Measurements from ENCODE around the gene FKBP5.

Gene FKBP5

DNA sequence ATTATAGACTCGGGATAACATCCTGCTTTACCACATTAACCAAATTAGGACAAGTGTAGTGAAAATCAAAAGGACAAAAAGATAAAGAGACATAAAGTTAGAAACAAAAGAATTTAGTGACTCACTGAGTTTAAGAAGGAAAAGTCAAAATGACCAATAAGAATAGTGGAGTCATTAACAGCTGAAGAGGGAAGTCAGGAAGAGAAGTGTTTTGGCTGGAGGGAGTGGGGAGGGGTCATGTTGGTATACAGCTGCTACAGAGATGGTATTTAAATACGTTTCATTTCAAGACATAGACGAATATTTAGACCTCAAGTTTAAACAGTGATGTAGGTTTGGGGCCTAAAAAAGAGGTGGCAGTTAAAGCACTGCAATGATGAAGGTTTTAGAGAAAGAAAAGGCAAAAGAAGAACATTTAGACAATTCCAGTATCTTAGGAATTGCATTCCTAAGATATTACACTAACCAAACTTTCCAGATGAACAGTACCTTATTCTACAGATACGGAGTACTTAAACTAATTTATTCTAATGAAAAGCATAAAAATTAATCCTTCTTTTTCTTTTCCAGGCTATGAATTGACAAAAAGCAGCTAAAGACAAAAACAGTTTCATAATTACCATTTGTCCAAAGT lies 10.6 kb downstream of the FKBP5 start:
- no peak for DNase-seq (ENCODE audit: low read depth in 1 of 2, low spot score in 1 of 2)
- H3K27me3 ChIP-seq (ENCODE audit: insufficient read depth, poor library complexity, severe bottlenecking) = no peaks in the 10 kb centered on the region
- TF ChIP-seq GABPA (IDR thresholded peaks at IDR 0.05; ENCODE audit: low read depth) = no peak
- no peak for TF ChIP-seq SPI1 (IDR thresholded peaks at IDR 0.05; ENCODE audit: borderline replicate concordance, low read depth)
- no peak for TF ChIP-seq CTCF (IDR thresholded peaks at IDR 0.05; ENCODE audit: insufficient read depth, low read length)
- TF ChIP-seq, protein P1, sequence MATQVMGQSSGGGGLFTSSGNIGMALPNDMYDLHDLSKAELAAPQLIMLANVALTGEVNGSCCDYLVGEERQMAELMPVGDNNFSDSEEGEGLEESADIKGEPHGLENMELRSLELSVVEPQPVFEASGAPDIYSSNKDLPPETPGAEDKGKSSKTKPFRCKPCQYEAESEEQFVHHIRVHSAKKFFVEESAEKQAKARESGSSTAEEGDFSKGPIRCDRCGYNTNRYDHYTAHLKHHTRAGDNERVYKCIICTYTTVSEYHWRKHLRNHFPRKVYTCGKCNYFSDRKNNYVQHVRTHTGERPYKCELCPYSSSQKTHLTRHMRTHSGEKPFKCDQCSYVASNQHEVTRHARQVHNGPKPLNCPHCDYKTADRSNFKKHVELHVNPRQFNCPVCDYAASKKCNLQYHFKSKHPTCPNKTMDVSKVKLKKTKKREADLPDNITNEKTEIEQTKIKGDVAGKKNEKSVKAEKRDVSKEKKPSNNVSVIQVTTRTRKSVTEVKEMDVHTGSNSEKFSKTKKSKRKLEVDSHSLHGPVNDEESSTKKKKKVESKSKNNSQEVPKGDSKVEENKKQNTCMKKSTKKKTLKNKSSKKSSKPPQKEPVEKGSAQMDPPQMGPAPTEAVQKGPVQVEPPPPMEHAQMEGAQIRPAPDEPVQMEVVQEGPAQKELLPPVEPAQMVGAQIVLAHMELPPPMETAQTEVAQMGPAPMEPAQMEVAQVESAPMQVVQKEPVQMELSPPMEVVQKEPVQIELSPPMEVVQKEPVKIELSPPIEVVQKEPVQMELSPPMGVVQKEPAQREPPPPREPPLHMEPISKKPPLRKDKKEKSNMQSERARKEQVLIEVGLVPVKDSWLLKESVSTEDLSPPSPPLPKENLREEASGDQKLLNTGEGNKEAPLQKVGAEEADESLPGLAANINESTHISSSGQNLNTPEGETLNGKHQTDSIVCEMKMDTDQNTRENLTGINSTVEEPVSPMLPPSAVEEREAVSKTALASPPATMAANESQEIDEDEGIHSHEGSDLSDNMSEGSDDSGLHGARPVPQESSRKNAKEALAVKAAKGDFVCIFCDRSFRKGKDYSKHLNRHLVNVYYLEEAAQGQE (IDR thresholded peaks at IDR 0.05; ENCODE audit: insufficient replicate concordance, low read depth) = no peak
- H3K27ac ChIP-seq (replicated peaks) = no peak overlapping the region
- H3K4me3 ChIP-seq (replicated peaks; ENCODE audit: insufficient read depth, low read length) = no peak overlapping the region

GRCh38 chr6:35677456-35677855 lies 11.3 kb downstream of the FKBP5 start:
- TF ChIP-seq POLR2AphosphoS5 (IDR thresholded peaks at IDR 0.05; ENCODE audit: low read depth) (no peak), SPI1 (IDR thresholded peaks at IDR 0.05; ENCODE audit: borderline replicate concordance, low read depth) (no peak), CTCF (IDR thresholded peaks at IDR 0.05; ENCODE audit: insufficient read depth, low read length) (no peak), GABPA (IDR thresholded peaks at IDR 0.05; ENCODE audit: low read depth) (no peak)
- TF ChIP-seq, protein P1 (IDR thresholded peaks at IDR 0.05; ENCODE audit: insufficient replicate concordance, low read depth) = no peak
- no peaks in the 10 kb centered on the region for H3K27me3 ChIP-seq (ENCODE audit: insufficient read depth, poor library complexity, severe bottlenecking)
- H3K27ac ChIP-seq (replicated peaks) = no peak overlapping the region
- H3K4me3 ChIP-seq (replicated peaks; ENCODE audit: insufficient read depth, low read length) = no peak overlapping the region
- no peak for DNase-seq (ENCODE audit: low read depth in 1 of 2, low spot score in 1 of 2)

GRCh38 chr6:35675871-35676459 lies 12.8 kb downstream of the FKBP5 start:
- no peak for DNase-seq (ENCODE audit: low read depth in 1 of 2, low spot score in 1 of 2)
- Histone ChIP-seq H3K27me3 (ENCODE audit: insufficient read depth, poor library complexity, severe bottlenecking) (no peaks in the 10 kb centered on the region), H3K27ac (replicated peaks) (no peak overlapping the region), H3K4me3 (replicated peaks; ENCODE audit: insufficient read depth, low read length) (no peak overlapping the region)
- TF ChIP-seq CTCF (IDR thresholded peaks at IDR 0.05; ENCODE audit: insufficient read depth, low read length) = no peak
- no peak for TF ChIP-seq GABPA (IDR thresholded peaks at IDR 0.05; ENCODE audit: low read depth)
- no peak for TF ChIP-seq POLR2AphosphoS5 (IDR thresholded peaks at IDR 0.05; ENCODE audit: low read depth)
- no peak for TF ChIP-seq SPI1 (IDR thresholded peaks at IDR 0.05; ENCODE audit: borderline replicate concordance, low read depth)
- TF ChIP-seq, protein P1 (IDR thresholded peaks at IDR 0.05; ENCODE audit: insufficient replicate concordance, low read depth) = no peak
